ENCODE measurements around the gene OFD1.

OFD1 gene

DNA sequence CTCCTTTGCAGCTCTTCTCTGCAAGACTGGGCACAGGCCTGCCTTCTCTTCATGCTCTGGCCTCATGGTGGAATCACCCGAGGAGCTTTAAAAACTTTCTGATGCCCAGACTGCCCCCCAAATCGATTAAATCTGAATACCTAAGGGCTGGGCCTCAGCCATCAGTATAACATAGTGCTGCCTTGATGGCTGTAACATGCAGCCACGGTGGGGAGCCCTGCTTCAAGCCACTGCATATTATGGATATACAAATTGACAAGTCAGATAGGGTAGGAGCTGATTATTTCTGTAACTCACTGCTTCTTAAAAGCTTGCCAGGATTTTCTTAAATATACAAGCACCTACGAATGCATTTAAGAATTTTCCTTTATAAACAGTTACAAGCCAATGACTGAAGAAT, 41.8 kb downstream of the OFD1 start:
- no peaks in the 10 kb centered on the region for H3K9me3 ChIP-seq (ENCODE audit: control insufficient read depth, low read depth, low read length)
- H3K4me1 ChIP-seq (ENCODE audit: control insufficient read depth, low read depth, low read length): peaks cover 6% of the 10 kb centered on the region
- no peak overlapping the region for H3K4me3 ChIP-seq (ENCODE audit: low read length)
- H3K27ac ChIP-seq (ENCODE audit: low read length): no peak overlapping the region
- no peak overlapping the region for H3K9ac ChIP-seq (ENCODE audit: low read length)
- peaks cover 63% of the 10 kb centered on the region for H3K36me3 ChIP-seq (ENCODE audit: control insufficient read depth, low read depth, low read length)
- H3K27me3 ChIP-seq (ENCODE audit: control insufficient read depth, insufficient read depth, low read length): no peaks in the 10 kb centered on the region

DNA sequence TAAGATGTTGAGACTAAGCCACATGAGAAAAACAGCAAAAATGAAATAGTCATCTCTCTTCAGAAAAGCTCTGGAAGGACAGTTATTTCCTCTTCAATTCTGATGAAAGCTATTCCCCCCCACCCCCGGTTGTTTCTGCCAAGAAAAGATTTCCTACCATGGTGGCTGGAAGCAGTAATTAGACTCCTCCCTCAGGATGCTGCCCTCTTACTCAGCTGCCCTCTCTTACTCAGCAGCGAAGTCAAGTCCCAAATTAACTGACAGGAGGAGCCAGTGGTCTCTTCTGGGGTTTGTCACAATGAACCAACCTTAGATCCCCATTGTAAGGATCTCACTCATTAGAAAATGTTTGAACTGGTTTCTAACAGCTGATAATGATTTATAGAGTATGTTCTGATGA, 44.4 kb downstream of the OFD1 start:
- no peak overlapping the region for H3K27ac ChIP-seq (ENCODE audit: low read length)
- H3K36me3 ChIP-seq (ENCODE audit: control insufficient read depth, low read depth, low read length): peaks cover 60% of the 10 kb centered on the region
- no peak overlapping the region for H3K9ac ChIP-seq (ENCODE audit: low read length)
- H3K9me3 ChIP-seq (ENCODE audit: control insufficient read depth, low read depth, low read length): no peaks in the 10 kb centered on the region
- no peaks in the 10 kb centered on the region for H3K27me3 ChIP-seq (ENCODE audit: control insufficient read depth, insufficient read depth, low read length)
- H3K4me1 ChIP-seq (ENCODE audit: control insufficient read depth, low read depth, low read length): peaks cover 6% of the 10 kb centered on the region
- H3K4me3 ChIP-seq (ENCODE audit: low read length): no peak overlapping the region

DNA sequence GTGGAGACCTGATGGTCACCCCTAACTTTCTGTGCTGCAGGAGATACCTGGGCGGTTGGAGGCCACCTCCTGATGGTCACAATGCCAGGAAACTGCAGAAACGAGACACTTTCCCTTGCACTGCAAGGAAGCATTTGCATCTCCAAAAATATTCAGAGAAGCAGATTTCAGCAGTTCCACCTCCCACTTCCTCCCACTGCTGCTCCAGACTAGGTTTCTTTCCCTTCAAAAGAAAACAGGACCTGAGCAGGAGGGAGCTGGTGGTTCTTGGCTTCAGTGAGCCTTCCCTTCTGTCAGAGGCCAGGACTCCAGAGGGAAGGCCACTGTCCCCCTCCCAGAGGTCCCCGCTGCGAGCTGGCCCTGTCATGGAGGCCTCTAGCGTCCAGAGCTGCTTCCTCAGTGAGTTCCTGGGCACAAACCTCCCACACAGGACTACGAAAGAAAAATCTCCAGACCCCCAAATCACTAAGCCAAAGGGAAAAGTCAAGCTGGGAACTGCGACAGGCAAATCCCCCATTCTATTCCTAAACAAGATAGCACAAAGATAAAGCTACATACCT, 46.4 kb downstream of the OFD1 start:
- no peak overlapping the region for H3K4me3 ChIP-seq (ENCODE audit: low read length)
- H3K9me3 ChIP-seq (ENCODE audit: control insufficient read depth, low read depth, low read length): no peaks in the 10 kb centered on the region
- H3K36me3 ChIP-seq (ENCODE audit: control insufficient read depth, low read depth, low read length): peaks cover 49% of the 10 kb centered on the region
- H3K4me1 ChIP-seq (ENCODE audit: control insufficient read depth, low read depth, low read length): peaks cover 6% of the 10 kb centered on the region
- no peak overlapping the region for H3K27ac ChIP-seq (ENCODE audit: low read length)
- no peaks in the 10 kb centered on the region for H3K27me3 ChIP-seq (ENCODE audit: control insufficient read depth, insufficient read depth, low read length)
- H3K9ac ChIP-seq (ENCODE audit: low read length): no peak overlapping the region

DNA sequence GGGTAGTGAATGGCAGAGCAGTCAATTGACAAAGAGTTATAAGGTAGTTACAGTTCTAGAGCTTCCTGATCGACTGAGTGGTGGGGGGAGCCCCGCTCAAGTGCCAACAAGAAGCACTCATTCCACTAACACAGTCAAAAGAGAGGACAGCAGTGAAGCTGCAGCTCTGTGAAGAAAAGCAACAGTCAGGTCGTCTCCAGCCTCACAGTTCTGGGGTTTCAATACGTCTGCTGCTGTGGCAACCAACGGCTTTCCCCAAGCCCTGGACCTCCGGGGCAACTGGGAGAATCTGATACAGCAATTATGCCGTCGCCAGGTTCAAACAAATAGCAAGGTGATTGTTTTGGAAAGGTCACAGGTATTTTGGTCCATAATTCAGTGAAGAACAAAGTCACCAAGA, 51.5 kb downstream of the OFD1 start:
- peaks cover 7% of the 10 kb centered on the region for H3K4me1 ChIP-seq (ENCODE audit: control insufficient read depth, low read depth, low read length)
- H3K4me3 ChIP-seq (ENCODE audit: low read length): no peak overlapping the region
- H3K36me3 ChIP-seq (ENCODE audit: control insufficient read depth, low read depth, low read length): peaks cover 28% of the 10 kb centered on the region
- no peak overlapping the region for H3K27ac ChIP-seq (ENCODE audit: low read length)
- no peaks in the 10 kb centered on the region for H3K9me3 ChIP-seq (ENCODE audit: control insufficient read depth, low read depth, low read length)
- no peak overlapping the region for H3K9ac ChIP-seq (ENCODE audit: low read length)
- no peaks in the 10 kb centered on the region for H3K27me3 ChIP-seq (ENCODE audit: control insufficient read depth, insufficient read depth, low read length)

DNA sequence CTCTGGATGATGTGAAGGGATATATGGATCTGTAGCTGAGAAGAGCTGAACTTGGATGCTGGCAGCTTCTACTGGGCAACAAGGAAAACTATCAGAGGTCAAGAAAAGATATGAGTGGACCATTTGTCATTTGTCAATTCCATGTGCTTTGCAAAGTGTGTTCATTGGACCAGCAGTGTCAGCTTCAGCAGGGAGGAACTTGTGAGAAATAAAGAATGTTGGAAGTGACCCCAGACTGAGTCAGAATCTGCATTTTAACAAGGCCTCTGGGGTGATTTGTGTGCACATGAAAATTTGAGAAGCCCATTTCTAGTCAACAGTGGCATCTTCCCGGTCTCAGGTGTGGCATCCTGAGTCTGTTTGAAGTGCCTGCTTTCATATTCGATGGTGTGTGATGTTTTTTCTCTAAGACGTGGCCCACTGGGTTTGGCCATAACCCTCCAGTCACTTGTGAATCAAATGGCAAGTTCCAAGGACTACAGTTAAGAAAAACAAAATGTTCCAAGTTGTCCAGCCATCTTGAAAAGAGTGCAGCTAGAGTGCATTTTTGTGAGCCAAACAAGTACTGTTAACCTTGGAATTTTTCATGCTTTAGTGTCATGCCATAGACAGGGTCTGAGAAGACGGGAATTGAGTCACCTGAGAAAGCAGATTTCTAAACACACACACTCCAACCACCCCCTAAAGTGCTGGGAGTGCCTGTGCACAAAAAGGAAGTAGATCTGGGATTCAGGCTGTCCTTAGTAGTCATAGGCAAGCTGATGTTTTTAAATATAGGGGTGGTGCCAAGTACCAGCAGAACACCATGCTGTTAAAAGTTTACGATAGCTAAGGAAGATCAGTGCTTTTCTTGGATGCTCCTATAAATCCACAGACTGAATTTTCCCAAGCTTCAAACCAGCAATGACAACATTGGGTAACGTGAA, 55.9 kb downstream of the OFD1 start:
- Histone ChIP-seq H3K27ac (ENCODE audit: low read length) (peak overlapping the region; percentile 48), H3K4me1 (ENCODE audit: control insufficient read depth, low read depth, low read length) (peaks cover 21% of the 10 kb centered on the region), H3K27me3 (ENCODE audit: control insufficient read depth, insufficient read depth, low read length) (no peaks in the 10 kb centered on the region), H3K36me3 (ENCODE audit: control insufficient read depth, low read depth, low read length) (no peaks in the 10 kb centered on the region), H3K9me3 (ENCODE audit: control insufficient read depth, low read depth, low read length) (no peaks in the 10 kb centered on the region), H3K9ac (ENCODE audit: low read length) (peak overlapping the region; percentile 5), H3K4me3 (ENCODE audit: low read length) (no peak overlapping the region)

DNA sequence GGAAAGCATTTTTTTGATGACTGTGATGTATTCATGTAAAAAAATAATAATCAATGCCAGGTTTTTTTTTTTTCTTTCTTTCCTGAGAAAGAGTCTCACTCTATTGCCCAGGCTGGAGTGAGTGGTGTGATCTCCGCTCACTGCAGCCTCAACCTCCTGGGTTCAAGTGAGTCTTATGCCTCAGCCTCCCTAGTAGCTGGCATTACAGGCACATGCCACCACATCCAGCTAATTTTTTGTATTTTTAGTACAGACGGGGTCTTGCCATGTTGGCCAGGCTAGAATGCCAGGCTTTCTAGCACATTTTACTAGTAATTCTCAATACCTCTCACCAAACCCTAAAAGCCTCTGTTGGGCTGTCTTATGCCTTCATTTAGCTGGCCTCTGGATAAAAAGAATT, 56.6 kb downstream of the OFD1 start:
- no peaks in the 10 kb centered on the region for H3K9me3 ChIP-seq (ENCODE audit: control insufficient read depth, low read depth, low read length)
- H3K4me1 ChIP-seq (ENCODE audit: control insufficient read depth, low read depth, low read length): peaks cover 21% of the 10 kb centered on the region
- H3K4me3 ChIP-seq (ENCODE audit: low read length): no peak overlapping the region
- H3K27ac ChIP-seq (ENCODE audit: low read length): peak overlapping the region; percentile 48
- H3K27me3 ChIP-seq (ENCODE audit: control insufficient read depth, insufficient read depth, low read length): no peaks in the 10 kb centered on the region
- peak overlapping the region; percentile 5 for H3K9ac ChIP-seq (ENCODE audit: low read length)
- no peaks in the 10 kb centered on the region for H3K36me3 ChIP-seq (ENCODE audit: control insufficient read depth, low read depth, low read length)

DNA sequence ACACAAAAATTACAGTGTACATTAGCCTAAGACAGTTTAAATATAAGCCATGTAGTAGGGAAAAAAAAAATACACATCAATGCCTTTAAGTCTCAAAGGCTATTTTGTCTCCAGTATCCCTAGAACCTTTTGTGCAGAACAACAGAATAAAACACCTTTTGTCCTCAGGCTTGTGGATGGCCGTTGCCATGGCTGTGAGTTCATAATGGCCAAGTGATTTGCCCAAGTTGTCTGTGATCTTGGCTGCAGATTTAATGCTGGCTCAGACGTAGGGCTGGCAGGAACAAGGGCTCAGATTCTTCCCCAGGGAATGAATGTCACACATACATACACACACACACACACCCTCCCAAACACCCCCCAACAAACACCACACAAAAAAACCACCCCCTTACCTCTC, 57.0 kb downstream of the OFD1 start:
- Histone ChIP-seq H3K27ac (ENCODE audit: low read length) (no peak overlapping the region), H3K9ac (ENCODE audit: low read length) (peak overlapping the region; percentile 5), H3K27me3 (ENCODE audit: control insufficient read depth, insufficient read depth, low read length) (no peaks in the 10 kb centered on the region), H3K4me3 (ENCODE audit: low read length) (no peak overlapping the region), H3K9me3 (ENCODE audit: control insufficient read depth, low read depth, low read length) (no peaks in the 10 kb centered on the region), H3K36me3 (ENCODE audit: control insufficient read depth, low read depth, low read length) (no peaks in the 10 kb centered on the region), H3K4me1 (ENCODE audit: control insufficient read depth, low read depth, low read length) (peaks cover 21% of the 10 kb centered on the region)

DNA sequence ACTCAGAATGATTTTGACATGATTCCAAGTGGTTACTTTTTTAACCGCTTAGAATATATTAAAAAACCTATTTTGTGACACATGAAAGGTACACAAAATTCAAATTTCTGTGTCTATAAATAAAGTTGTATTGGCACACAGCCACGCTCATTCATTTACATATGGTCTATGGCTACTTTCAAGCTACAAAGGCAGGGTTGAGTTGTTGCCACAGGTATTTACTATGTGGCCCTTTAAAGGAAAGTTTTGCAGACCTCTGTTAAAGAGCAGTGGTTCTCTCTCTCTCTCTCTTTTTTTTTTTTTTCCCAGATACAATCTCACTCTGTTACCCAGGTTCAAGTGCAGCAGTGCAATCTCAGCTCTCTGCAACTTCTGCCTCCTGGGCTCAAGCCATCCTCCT, 59.3 kb downstream of the OFD1 start:
- no peaks in the 10 kb centered on the region for H3K9me3 ChIP-seq (ENCODE audit: control insufficient read depth, low read depth, low read length)
- no peaks in the 10 kb centered on the region for H3K36me3 ChIP-seq (ENCODE audit: control insufficient read depth, low read depth, low read length)
- H3K4me3 ChIP-seq (ENCODE audit: low read length): no peak overlapping the region
- H3K27me3 ChIP-seq (ENCODE audit: control insufficient read depth, insufficient read depth, low read length): no peaks in the 10 kb centered on the region
- no peak overlapping the region for H3K27ac ChIP-seq (ENCODE audit: low read length)
- H3K4me1 ChIP-seq (ENCODE audit: control insufficient read depth, low read depth, low read length): peaks cover 21% of the 10 kb centered on the region
- H3K9ac ChIP-seq (ENCODE audit: low read length): no peak overlapping the region

DNA sequence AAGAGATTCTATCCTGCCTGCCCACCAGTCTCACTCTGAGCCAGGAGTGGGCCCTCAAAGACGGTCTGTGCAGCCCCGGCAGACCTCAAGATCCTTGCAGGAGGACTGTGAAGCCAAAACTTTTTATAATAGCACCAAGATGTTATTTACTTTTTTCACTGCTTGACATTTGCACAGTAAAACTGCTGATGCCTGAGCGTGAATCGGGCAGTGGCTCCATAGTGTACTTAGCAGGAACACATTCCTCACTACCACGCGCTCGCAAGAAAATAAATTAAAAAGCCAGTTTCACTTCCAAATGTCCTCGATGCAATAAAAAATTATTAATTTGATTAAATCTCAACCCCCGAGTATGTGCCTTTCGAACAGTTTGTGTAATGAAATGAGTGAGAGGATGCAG, 59.9 kb downstream of the OFD1 start:
- Histone ChIP-seq H3K27me3 (ENCODE audit: control insufficient read depth, insufficient read depth, low read length) (no peaks in the 10 kb centered on the region), H3K4me1 (ENCODE audit: control insufficient read depth, low read depth, low read length) (peaks cover 21% of the 10 kb centered on the region), H3K4me3 (ENCODE audit: low read length) (no peak overlapping the region), H3K9ac (ENCODE audit: low read length) (no peak overlapping the region), H3K9me3 (ENCODE audit: control insufficient read depth, low read depth, low read length) (no peaks in the 10 kb centered on the region), H3K27ac (ENCODE audit: low read length) (no peak overlapping the region), H3K36me3 (ENCODE audit: control insufficient read depth, low read depth, low read length) (no peaks in the 10 kb centered on the region)

DNA sequence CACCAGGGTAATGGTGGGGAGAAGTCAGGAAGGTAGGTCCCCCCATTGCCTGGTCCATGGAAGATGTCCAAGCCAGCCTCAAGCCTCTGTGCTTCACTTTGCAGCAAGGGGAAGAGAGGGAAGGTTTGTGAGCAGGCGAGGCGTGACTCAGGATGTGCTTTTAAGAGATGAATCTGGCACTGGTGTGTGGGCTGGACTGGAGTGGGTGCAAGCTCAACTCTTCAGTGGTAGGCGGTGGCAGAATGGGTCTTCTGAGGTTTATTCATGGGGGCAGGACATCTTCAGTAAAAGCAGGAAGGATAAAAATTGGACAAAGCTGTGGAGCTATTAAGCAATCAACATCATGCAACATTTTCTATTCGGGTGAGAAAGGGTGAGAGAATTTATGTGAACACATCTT, 63.0 kb downstream of the OFD1 start:
- no peak overlapping the region for H3K27ac ChIP-seq (ENCODE audit: low read length)
- H3K36me3 ChIP-seq (ENCODE audit: control insufficient read depth, low read depth, low read length): no peaks in the 10 kb centered on the region
- no peaks in the 10 kb centered on the region for H3K9me3 ChIP-seq (ENCODE audit: control insufficient read depth, low read depth, low read length)
- no peak overlapping the region for H3K9ac ChIP-seq (ENCODE audit: low read length)
- peaks cover 18% of the 10 kb centered on the region for H3K4me1 ChIP-seq (ENCODE audit: control insufficient read depth, low read depth, low read length)
- H3K27me3 ChIP-seq (ENCODE audit: control insufficient read depth, insufficient read depth, low read length): no peaks in the 10 kb centered on the region
- H3K4me3 ChIP-seq (ENCODE audit: low read length): no peak overlapping the region

DNA sequence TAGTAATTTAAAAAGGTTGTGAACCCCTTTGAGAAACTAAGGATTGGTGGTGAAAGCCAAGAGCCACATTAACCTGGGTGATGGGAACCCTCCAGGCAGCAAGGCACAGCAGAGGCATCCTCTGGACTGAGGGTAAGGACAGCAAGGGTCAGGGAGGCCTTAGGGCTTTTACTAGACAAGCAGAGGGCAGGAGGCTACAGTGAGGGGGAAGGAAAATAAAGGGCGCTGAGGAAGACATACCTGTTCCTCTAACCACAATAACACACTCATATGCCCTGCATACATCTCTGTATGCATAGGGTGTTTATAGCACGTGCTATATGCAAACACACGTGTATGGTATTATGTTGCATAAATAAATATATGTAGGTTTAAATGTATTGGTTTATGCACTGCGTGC, 63.6 kb downstream of the OFD1 start:
- no peak overlapping the region for H3K27ac ChIP-seq (ENCODE audit: low read length)
- no peak overlapping the region for H3K4me3 ChIP-seq (ENCODE audit: low read length)
- H3K4me1 ChIP-seq (ENCODE audit: control insufficient read depth, low read depth, low read length): peaks cover 25% of the 10 kb centered on the region
- no peak overlapping the region for H3K9ac ChIP-seq (ENCODE audit: low read length)
- H3K9me3 ChIP-seq (ENCODE audit: control insufficient read depth, low read depth, low read length): no peaks in the 10 kb centered on the region
- H3K36me3 ChIP-seq (ENCODE audit: control insufficient read depth, low read depth, low read length): no peaks in the 10 kb centered on the region
- H3K27me3 ChIP-seq (ENCODE audit: control insufficient read depth, insufficient read depth, low read length): no peaks in the 10 kb centered on the region

DNA sequence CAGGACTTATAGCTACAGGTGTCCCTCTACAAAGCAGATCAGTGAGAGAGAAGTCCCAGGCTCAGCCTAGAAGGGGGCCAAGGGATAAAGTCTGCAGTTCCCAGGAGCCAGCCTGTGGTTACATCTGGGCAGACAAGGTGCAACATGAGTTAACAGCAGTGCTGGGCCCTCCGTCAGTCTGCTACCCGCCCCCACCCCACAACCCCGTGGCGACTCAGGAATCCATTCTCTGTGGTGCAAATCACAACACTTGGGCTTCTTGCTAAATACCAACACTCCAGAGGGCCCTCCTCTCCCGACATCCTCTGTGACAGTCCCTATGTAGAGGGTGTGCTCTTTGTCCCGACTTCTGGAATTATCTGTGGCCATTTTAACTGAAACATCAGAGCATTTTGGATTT, 68.6 kb downstream of the OFD1 start:
- H3K27ac ChIP-seq (ENCODE audit: low read length): no peak overlapping the region
- peaks cover 31% of the 10 kb centered on the region for H3K4me1 ChIP-seq (ENCODE audit: control insufficient read depth, low read depth, low read length)
- H3K9me3 ChIP-seq (ENCODE audit: control insufficient read depth, low read depth, low read length): no peaks in the 10 kb centered on the region
- H3K9ac ChIP-seq (ENCODE audit: low read length): no peak overlapping the region
- H3K27me3 ChIP-seq (ENCODE audit: control insufficient read depth, insufficient read depth, low read length): no peaks in the 10 kb centered on the region
- H3K36me3 ChIP-seq (ENCODE audit: control insufficient read depth, low read depth, low read length): no peaks in the 10 kb centered on the region
- H3K4me3 ChIP-seq (ENCODE audit: low read length): no peak overlapping the region
